Muscle layer of duodenum (tissue), 2 donors: Measurements from ENCODE around the gene GLIS1.

Source experiments
- H3K27ac ChIP-seq: one replicate; pipeline ENCODE4 v1.7.0; 2013; ENCODE audit warnings: mild to moderate bottlenecking, low read length
- H3K27me3 ChIP-seq: one replicate; pipeline ENCODE4 v1.7.0; 2013; ENCODE audit warnings: low read depth, mild to moderate bottlenecking, control low read depth, low read length
- H3K36me3 ChIP-seq, 2 donors: one replicate each; pipeline ENCODE4 v1.7.0; 2013; ENCODE audit warnings: low read length in 2 of 2, control low read depth in 1 of 2, mild to moderate bottlenecking in 1 of 2; ENCODE audit not compliant: insufficient read depth in 2 of 2, control insufficient read depth in 1 of 2
- H3K4me1 ChIP-seq, 2 donors: one replicate each; pipeline ENCODE4 v1.7.0; 2013; ENCODE audit warnings: low read length in 2 of 2, mild to moderate bottlenecking in 2 of 2, control low read depth in 1 of 2, moderate library complexity in 1 of 2; ENCODE audit not compliant: insufficient read depth in 2 of 2, control insufficient read depth in 1 of 2
- H3K4me3 ChIP-seq, 2 donors: one replicate each; pipeline ENCODE4 v1.7.0; 2013; ENCODE audit warnings: low read length in 2 of 2, low read depth in 1 of 2, mild to moderate bottlenecking in 1 of 2
- H3K9me3 ChIP-seq, 2 donors: one replicate each; pipeline ENCODE4 v1.7.0; 2013; ENCODE audit warnings: low read length in 2 of 2, control low read depth in 1 of 2, mild to moderate bottlenecking in 1 of 2; ENCODE audit not compliant: control insufficient read depth in 1 of 2
- donor health status: healthy.

GLIS1 gene

DNA sequence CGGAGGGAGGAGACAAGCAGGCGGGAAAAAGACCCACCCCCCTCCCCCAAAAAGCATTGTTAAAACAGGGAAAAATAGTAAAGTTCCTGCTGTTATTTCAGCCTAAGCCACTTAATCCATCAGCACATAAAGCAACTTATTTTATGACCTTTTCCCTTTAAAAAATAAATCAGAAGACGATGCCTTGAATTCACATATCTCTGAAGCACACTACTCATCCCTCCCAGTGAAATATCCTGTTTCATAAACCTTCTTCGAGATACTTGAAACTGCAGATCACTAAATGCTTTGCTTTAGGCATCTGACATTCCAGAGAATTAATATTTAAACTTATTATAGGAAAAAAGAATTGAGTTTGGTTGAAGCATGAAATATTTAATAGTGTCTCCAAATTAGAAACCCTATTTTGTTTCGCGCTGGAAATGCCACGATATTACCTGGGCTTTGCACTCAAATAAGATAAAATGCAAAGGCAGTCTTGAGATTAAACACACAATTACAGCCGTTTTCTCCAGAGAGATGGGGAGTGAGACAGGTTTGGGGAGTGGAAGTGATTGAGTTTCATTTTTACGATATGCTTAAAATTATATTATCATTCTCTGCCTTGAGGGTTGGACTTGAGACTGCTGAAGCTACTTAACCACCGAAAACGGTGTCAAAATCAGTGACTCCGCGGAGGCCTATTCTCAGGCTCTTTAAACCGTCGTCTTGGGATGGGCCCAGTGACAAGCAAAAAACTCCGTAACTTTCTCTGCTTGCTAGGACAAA, 9.3 kb downstream of the GLIS1 start:
- Histone ChIP-seq H3K36me3 (peaks cover 0 to 6% of the 10 kb centered on the region in 2 donors), H3K4me1 (no peaks in the 10 kb centered on the region), H3K4me3 (no peak overlapping the region), H3K27ac (no peak overlapping the region), H3K9me3 (no peaks in the 10 kb centered on the region), H3K27me3 (no peaks in the 10 kb centered on the region)

GRCh38 chr1:53728702-53729455, 10.1 kb downstream of the GLIS1 start:
- Histone ChIP-seq H3K4me3 (no peak overlapping the region), H3K9me3 (no peaks in the 10 kb centered on the region), H3K4me1 (no peaks in the 10 kb centered on the region), H3K27me3 (no peaks in the 10 kb centered on the region), H3K27ac (no peak overlapping the region), H3K36me3 (peaks cover 0 to 6% of the 10 kb centered on the region in 2 donors)

DNA sequence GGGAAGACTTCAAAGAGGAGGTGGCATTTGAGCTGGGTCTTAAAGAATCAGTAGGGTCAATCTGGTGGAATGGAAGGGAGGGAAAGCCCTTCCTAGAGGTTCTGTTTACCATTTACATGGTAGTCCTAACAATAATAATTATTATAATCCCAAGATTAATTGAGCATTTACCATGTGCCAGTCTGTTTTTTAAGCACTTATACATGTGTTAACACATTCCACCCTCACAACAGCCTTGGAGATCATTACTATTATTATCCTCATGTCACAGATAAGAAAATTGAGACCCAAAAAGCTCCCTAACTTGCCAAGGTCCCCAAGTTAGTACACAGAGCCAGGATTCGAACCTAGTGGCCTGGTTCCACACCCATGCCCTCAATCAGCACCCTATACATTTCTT, 10.8 kb downstream of the GLIS1 start:
- H3K36me3 ChIP-seq = peaks cover 0 to under 1% of the 10 kb centered on the region in 2 donors
- no peaks in the 10 kb centered on the region for H3K9me3 ChIP-seq
- no peaks in the 10 kb centered on the region for H3K4me1 ChIP-seq
- no peaks in the 10 kb centered on the region for H3K27me3 ChIP-seq
- no peak overlapping the region for H3K27ac ChIP-seq
- no peak overlapping the region for H3K4me3 ChIP-seq

DNA sequence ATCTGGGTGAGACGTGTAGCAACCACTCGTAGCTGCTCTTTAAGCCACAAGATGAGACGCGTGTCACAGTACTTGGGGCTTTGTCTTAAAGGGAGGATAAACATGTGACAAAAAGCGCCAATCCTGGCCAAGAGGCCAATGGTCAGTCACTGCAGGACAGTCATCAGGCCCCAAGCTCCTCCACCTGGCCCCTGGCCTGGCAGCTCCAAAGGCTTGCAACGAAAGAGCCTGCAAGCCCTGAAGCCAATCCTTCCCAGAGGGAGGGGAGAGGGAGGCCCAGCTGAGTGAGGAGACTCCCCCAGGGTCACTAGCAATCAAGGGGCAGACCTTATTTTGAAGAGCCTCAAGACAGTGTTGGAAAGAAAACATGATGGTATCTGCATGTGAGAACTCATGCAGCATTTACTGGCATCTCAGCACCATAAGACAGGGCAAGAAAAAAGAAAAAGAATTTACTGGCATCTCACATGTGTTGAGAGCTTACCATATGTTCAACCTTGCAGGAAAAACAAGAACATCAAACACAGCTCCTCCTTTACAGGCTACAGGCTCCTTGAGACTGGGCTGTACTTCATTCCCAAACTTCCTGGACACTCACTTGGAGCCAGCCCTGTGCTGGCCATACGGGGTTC, 11.4 kb downstream of the GLIS1 start:
- Histone ChIP-seq H3K27me3 (no peaks in the 10 kb centered on the region), H3K4me3 (no peak overlapping the region)

GRCh38 chr1:53726009-53726600, 12.9 kb downstream of the GLIS1 start:
- no peaks in the 10 kb centered on the region for H3K36me3 ChIP-seq
- H3K4me1 ChIP-seq = no peaks in the 10 kb centered on the region
- H3K27me3 ChIP-seq = no peaks in the 10 kb centered on the region
- no peaks in the 10 kb centered on the region for H3K9me3 ChIP-seq
- no peak overlapping the region for H3K27ac ChIP-seq
- no peak overlapping the region for H3K4me3 ChIP-seq

More for the DNA sequence above, 11.4 kb downstream of the GLIS1 start:
- Histone ChIP-seq H3K9me3 (no peaks in the 10 kb centered on the region), H3K27ac (no peak overlapping the region), H3K4me1 (no peaks in the 10 kb centered on the region), H3K36me3 (no peaks in the 10 kb centered on the region)

- Histone ChIP-seq H3K4me3 (no peak overlapping the region), H3K27me3 (no peaks in the 10 kb centered on the region), H3K36me3 (no peaks in the 10 kb centered on the region), H3K27ac (no peak overlapping the region), H3K9me3 (no peaks in the 10 kb centered on the region), H3K4me1 (no peaks in the 10 kb centered on the region)
Observed at GRCh38 chr1:53725238-53725689, 13.7 kb downstream of the GLIS1 start.

DNA sequence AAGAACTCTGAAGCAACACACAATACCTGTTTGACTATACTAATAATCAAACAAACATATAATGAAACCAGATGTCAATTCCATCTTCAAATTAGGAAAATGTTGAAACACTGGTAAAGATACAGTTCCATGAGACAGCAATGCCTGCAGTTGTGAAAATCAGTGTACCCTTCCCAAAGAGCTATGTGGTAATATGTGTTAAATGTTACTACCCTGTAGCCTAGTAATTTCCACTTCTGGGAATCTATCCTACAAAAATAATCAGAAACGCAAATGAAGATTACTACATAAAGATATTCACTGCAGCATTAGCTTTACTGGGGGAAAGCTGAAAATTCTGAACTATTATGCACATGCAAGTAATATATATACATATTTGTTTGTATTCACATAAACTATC, 16.9 kb downstream of the GLIS1 start:
- Histone ChIP-seq H3K4me3 (no peak overlapping the region), H3K4me1 (no peaks in the 10 kb centered on the region), H3K27me3 (no peaks in the 10 kb centered on the region), H3K27ac (no peak overlapping the region), H3K9me3 (no peaks in the 10 kb centered on the region), H3K36me3 (no peaks in the 10 kb centered on the region)

GRCh38 chr1:53721088-53721487, 17.9 kb downstream of the GLIS1 start:
- Histone ChIP-seq H3K27ac (no peak overlapping the region), H3K4me1 (no peaks in the 10 kb centered on the region), H3K4me3 (no peak overlapping the region), H3K9me3 (no peaks in the 10 kb centered on the region), H3K27me3 (no peaks in the 10 kb centered on the region), H3K36me3 (no peaks in the 10 kb centered on the region)

DNA sequence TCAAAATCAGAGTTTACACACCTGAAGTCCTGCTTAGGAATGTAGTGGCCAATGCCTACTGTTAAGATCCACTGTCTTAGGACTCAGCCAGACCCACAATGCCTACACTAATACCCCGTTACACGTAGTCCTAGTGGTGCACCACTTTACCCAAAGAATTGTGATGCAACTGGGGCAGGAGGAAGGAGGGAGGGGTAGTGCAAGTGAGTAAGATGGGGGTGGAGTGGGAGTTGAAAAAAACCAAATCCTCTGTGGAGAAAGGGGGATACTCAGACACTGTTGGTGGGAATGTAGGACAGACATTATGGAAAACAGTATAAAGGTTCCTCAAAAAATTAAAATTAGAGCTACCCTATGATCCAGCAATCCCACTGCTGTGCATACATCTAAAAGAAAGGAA, 19.5 kb downstream of the GLIS1 start:
- H3K4me3 ChIP-seq = no peak overlapping the region
- no peaks in the 10 kb centered on the region for H3K27me3 ChIP-seq

GRCh38 chr1:53718443-53718842, 20.5 kb downstream of the GLIS1 start:
- H3K36me3 ChIP-seq = no peaks in the 10 kb centered on the region
- no peaks in the 10 kb centered on the region for H3K9me3 ChIP-seq
- no peak overlapping the region for H3K4me3 ChIP-seq
- H3K27me3 ChIP-seq = no peaks in the 10 kb centered on the region
- H3K4me1 ChIP-seq = no peaks in the 10 kb centered on the region
- no peak overlapping the region for H3K27ac ChIP-seq

More for the DNA sequence above, 19.5 kb downstream of the GLIS1 start:
- Histone ChIP-seq H3K27ac (no peak overlapping the region), H3K36me3 (no peaks in the 10 kb centered on the region), H3K9me3 (no peaks in the 10 kb centered on the region), H3K4me1 (no peaks in the 10 kb centered on the region)
